Endothelial cell of umbilical vein (primary cell): ENCODE data around the gene IQSEC3. TPM values are rescaled to one million over a fixed set of nuclear protein-coding genes. Genes with fewer than 3 reads are reported as not detected.

Experiments
- BruUV-seq: library from RNA; stranded (reverse); fragments of 400-500 nt; replicated peaks from 2 replicates; lab custom pipeline; 2021; lab: Mats Ljungman, UMichigan
- CTCF ChIA-PET: fragments of 300-600, 350-600 bp; sonication (Branson Sonifier 250); formaldehyde crosslinking; loops from one replicate; lab custom pipeline; 2021; ENCODE audit warnings: antibody characterized with exemption, inconsistent platforms; lab: Charles Lee
- POLR2A ChIA-PET: fragments of 300-600, 350-600 bp; sonication (Branson Sonifier 250); formaldehyde crosslinking; loops from one replicate; lab custom pipeline; 2021; ENCODE audit warnings: antibody characterized with exemption, inconsistent platforms; lab: Charles Lee
- DNase-seq: peaks from one replicate; pipeline ENCODE4 v3.0.0-alpha.2; 2011; ENCODE audit warnings: low read depth, low spot score
- FAIRE-seq: peaks from 2 replicates; lab custom pipeline; 2011; peaks lifted over from hg19 to GRCh38; lab: Jason Lieb, UNC
- H2AFZ ChIP-seq: 2 replicates; pipeline ENCODE4 v1.6.0; 2012; ENCODE audit warnings: low read depth, low read length, control low read depth, inconsistent platforms
- H3K27ac ChIP-seq: 2 replicates; pipeline ENCODE4 v1.5.1; 2011; ENCODE audit warnings: low read depth, mild to moderate bottlenecking, control low read depth, low read length, moderate library complexity; ENCODE audit not compliant: insufficient read depth
- H3K27me3 ChIP-seq, 2 experiments: 2 replicates each; pipeline versions ENCODE4 v1.6.0 to v1.6.1; 2011; ENCODE audit warnings: low read length in 2 of 2, mixed read lengths in 1 of 2; ENCODE audit not compliant: control insufficient read depth in 2 of 2, insufficient read depth in 2 of 2
- H3K36me3 ChIP-seq, 2 experiments: 2 replicates in 1 of 2; 3 replicates in 1 of 2; pipeline ENCODE4 v1.5.1; 2011; ENCODE audit warnings: low read length in 2 of 2, mild to moderate bottlenecking in 1 of 2, moderate library complexity in 1 of 2; ENCODE audit not compliant: control insufficient read depth in 2 of 2, insufficient read depth in 2 of 2; ENCODE audit errors: extremely low read depth in 1 of 2
- H3K4me1 ChIP-seq: 3 replicates; pipeline ENCODE4 v1.5.1; 2011; ENCODE audit warnings: mild to moderate bottlenecking, low read length; ENCODE audit not compliant: control insufficient read depth, insufficient read depth; ENCODE audit errors: extremely low read depth
- H3K4me2 ChIP-seq: 2 replicates; pipeline ENCODE4 v1.6.1; 2011; ENCODE audit warnings: low read length, control low read depth, mixed read lengths; ENCODE audit not compliant: insufficient read depth
- H3K4me3 ChIP-seq, 3 experiments: fragments of 200-600 bp in 1 of 3; sonication (generic), shearing (Covaris generic) in 1 of 3; replicated peaks in 1 of 3; 2 replicates each; pipeline ENCODE4 v1.5.1; 2011 to 2016; ENCODE audit warnings: control low read depth in 3 of 3, low read length in 3 of 3, mild to moderate bottlenecking in 2 of 3, inconsistent platforms in 1 of 3, low read depth in 1 of 3, moderate library complexity in 1 of 3; ENCODE audit not compliant: insufficient read depth in 1 of 3
- H3K79me2 ChIP-seq: 2 replicates; pipeline ENCODE4 v1.6.0; 2012; ENCODE audit warnings: low read length, inconsistent platforms; ENCODE audit not compliant: control insufficient read depth, insufficient read depth
- H3K9ac ChIP-seq: replicated peaks from 2 replicates; pipeline ENCODE3; 2011; ENCODE audit warnings: low read length, control low read depth; ENCODE audit not compliant: insufficient read depth; ENCODE audit errors: extremely low read depth
- H3K9me1 ChIP-seq: replicated peaks from 3 replicates; pipeline ENCODE4 v1.6.0; 2011; ENCODE audit warnings: mild to moderate bottlenecking, low read length; ENCODE audit not compliant: control insufficient read depth, insufficient read depth; ENCODE audit errors: extremely low read depth
- H3K9me3 ChIP-seq: replicated peaks from 2 replicates; pipeline ENCODE4 v1.5.1; 2012; ENCODE audit warnings: low read length, inconsistent platforms; ENCODE audit not compliant: control insufficient read depth, insufficient read depth
- H4K20me1 ChIP-seq: replicated peaks from 2 replicates; pipeline ENCODE3; 2011; ENCODE audit warnings: mild to moderate bottlenecking, low read length; ENCODE audit not compliant: control insufficient read depth, insufficient read depth; ENCODE audit errors: extremely low read depth
- EZH2 ChIP-seq: IDR thresholded peaks from 2 replicates; pipeline ENCODE4 v1.6.1; 2012; ENCODE audit warnings: borderline replicate concordance, low read depth, mild to moderate bottlenecking, moderate library complexity, low read length, inconsistent platforms; ENCODE audit not compliant: severe bottlenecking
- FOS ChIP-seq: IDR thresholded peaks from 2 replicates; pipeline ENCODE4 v1.6.1; 2011; ENCODE audit warnings: mild to moderate bottlenecking, low read length, moderate library complexity, borderline replicate concordance; ENCODE audit not compliant: insufficient read depth
- GATA2 ChIP-seq: IDR thresholded peaks from 2 replicates; pipeline ENCODE4 v1.7.0; 2011; ENCODE audit warnings: low read depth, mild to moderate bottlenecking, moderate library complexity, mixed read lengths, low read length; ENCODE audit not compliant: insufficient read length, insufficient read depth
- JUN ChIP-seq: IDR thresholded peaks from 2 replicates; pipeline ENCODE4 v1.6.1; 2011; ENCODE audit warnings: borderline replicate concordance, low read depth; ENCODE audit not compliant: insufficient read length, insufficient read depth
- MYC ChIP-seq: IDR thresholded peaks from one replicate; pipeline ENCODE4 v1.6.1; 2011; ENCODE audit warnings: mild to moderate bottlenecking, low read depth, low read length
- POLR2A ChIP-seq: IDR thresholded peaks from 2 replicates; pipeline ENCODE4 v1.6.1; 2012; ENCODE audit warnings: low read depth, mild to moderate bottlenecking, control low read depth, low read length
- POLR2AphosphoS5 ChIP-seq: IDR thresholded peaks from 2 replicates; pipeline ENCODE4 v1.6.1; 2012; ENCODE audit warnings: low read depth, mild to moderate bottlenecking, control low read depth, low read length, moderate library complexity; ENCODE audit not compliant: insufficient read depth
- dilution Hi-C: fragments of 300-500 bp; cut with MboI; formaldehyde crosslinking; loops from one replicate; pipeline ENCODE4 v1.15.0; 2019; ENCODE audit warnings: low sequenced_read_pairs; ENCODE audit not compliant: extremely low pct_ligation_motif_present
- intact Hi-C: fragments of 100-400 bp; cut with micrococcal nuclease; formaldehyde crosslinking; loops from one replicate; pipeline ENCODE4 v1.10.0; 2022
- polyA plus RNA-seq, 4 experiments: library from polyadenylated mRNA; depleted of rRNA in 3 of 4; stranded (reverse) in 3 of 4; unstranded in 1 of 4; fragments of >200 nt; gene quantifications; 2 replicates each; pipeline versions ENCODE4 v1.2.1 to v1.2.3, GENCODE V29; 2011 to 2012; ENCODE audit warnings: missing spikeins in 1 of 4
- total RNA-seq: library from RNA; stranded (reverse); gene quantifications from 2 replicates; pipeline ENCODE4 v1.2.3, GENCODE V29; 2021
- TF ChIP-seq, protein P1 (sequence below), 2 donors: IDR thresholded peaks; 1 replicate in 1 of 2; 2 replicates in 1 of 2; pipeline ENCODE4 v1.5.1; 2011; ENCODE audit warnings: low read length in 2 of 2, mild to moderate bottlenecking in 2 of 2, moderate library complexity in 2 of 2, control low read depth in 1 of 2, inconsistent platforms in 1 of 2, low read depth in 1 of 2; ENCODE audit not compliant: insufficient read depth in 1 of 2; ENCODE audit errors: extremely low read depth in 1 of 2
- TF ChIP-seq, protein P2 (sequence below): IDR thresholded peaks from 2 replicates; pipeline ENCODE4 v1.6.1; 2011; ENCODE audit not compliant: insufficient read depth, insufficient read length

Gene IQSEC3
- total and polyA plus RNA-seq, 2 donors (not counting 3 experiments of a cell fraction or from before 2014, with no cell fraction given), result not detected

DNA sequence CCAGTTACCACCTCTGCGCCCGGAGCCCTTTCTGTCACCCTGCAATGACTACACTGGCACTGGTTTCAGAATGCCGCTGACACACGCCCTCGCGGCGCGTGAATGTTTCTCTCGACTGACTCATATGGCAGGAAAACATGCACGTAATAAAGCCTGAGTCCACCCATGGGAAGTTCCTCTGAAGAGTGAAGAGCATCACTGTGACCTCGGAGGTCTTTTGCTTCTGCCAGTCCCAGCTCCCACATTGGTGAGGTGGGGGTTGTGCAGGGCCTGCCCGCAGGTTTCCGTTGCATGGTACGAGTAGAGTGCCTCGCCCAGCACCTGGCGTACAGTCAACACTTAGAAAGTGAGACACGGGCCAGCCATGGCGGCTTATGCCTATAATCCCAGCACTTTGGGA lies 158.4 kb downstream of the IQSEC3 start:
- no peak for FAIRE-seq
- Histone ChIP-seq H3K4me1 (no peaks in the 10 kb centered on the region), H3K4me3 (no peak overlapping the region), H4K20me1 (no peaks in the 10 kb centered on the region), H3K9me3 (no peaks in the 10 kb centered on the region), H3K9me1 (no peaks in the 10 kb centered on the region), H3K79me2 (no peaks in the 10 kb centered on the region), H3K27ac (no peak overlapping the region), H3K9ac (no peak overlapping the region), H3K27me3 (peaks cover 2 to 3% of the 10 kb centered on the region in 2 experiments), H2AFZ (no peak overlapping the region), H3K4me2 (no peak overlapping the region), H3K36me3 (no peaks in the 10 kb centered on the region)
- dilution Hi-C loops (no loop called here), intact Hi-C loops (no loop called here)
- no TSS peak for BruUV-seq
- TF ChIP-seq, protein P1, sequence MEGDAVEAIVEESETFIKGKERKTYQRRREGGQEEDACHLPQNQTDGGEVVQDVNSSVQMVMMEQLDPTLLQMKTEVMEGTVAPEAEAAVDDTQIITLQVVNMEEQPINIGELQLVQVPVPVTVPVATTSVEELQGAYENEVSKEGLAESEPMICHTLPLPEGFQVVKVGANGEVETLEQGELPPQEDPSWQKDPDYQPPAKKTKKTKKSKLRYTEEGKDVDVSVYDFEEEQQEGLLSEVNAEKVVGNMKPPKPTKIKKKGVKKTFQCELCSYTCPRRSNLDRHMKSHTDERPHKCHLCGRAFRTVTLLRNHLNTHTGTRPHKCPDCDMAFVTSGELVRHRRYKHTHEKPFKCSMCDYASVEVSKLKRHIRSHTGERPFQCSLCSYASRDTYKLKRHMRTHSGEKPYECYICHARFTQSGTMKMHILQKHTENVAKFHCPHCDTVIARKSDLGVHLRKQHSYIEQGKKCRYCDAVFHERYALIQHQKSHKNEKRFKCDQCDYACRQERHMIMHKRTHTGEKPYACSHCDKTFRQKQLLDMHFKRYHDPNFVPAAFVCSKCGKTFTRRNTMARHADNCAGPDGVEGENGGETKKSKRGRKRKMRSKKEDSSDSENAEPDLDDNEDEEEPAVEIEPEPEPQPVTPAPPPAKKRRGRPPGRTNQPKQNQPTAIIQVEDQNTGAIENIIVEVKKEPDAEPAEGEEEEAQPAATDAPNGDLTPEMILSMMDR (IDR thresholded peaks at IDR 0.05; ENCODE audit: extremely low read depth in 1 of 2, insufficient read depth in 1 of 2, low read depth in 1 of 2, low read length in 2 of 2), result no peak
- no peak for TF ChIP-seq MYC
- TF ChIP-seq FOS, result no peak
- no peak for TF ChIP-seq GATA2
- no peak for TF ChIP-seq JUN
- no peak for TF ChIP-seq POLR2A
- TF ChIP-seq EZH2, result no peak
- TF ChIP-seq, protein P2, sequence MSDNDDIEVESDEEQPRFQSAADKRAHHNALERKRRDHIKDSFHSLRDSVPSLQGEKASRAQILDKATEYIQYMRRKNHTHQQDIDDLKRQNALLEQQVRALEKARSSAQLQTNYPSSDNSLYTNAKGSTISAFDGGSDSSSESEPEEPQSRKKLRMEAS, result no peak
- no peak for TF ChIP-seq POLR2AphosphoS5
- no peak for DNase-seq
- ChIA-PET POLR2A (interaction anchor here (0.6 kb wide), 1 partner anchor 66 kb away, joined by 3 read pairs; no protein-coding TSS in a partner anchor), CTCF (interaction anchor here (1.0 kb wide), 1 partner anchor 23 kb away, joined by 3 read pairs; no protein-coding TSS in a partner anchor)
